NCI-H128 (cell line): ENCODE data around the gene B9D2.

Experiments used
- DNase-seq: peaks from one replicate; lab custom pipeline; 2025; ENCODE audit not compliant: unreplicated experiment; lab: John Stamatoyannopoulos, UW

The B9D2 gene

DNA sequence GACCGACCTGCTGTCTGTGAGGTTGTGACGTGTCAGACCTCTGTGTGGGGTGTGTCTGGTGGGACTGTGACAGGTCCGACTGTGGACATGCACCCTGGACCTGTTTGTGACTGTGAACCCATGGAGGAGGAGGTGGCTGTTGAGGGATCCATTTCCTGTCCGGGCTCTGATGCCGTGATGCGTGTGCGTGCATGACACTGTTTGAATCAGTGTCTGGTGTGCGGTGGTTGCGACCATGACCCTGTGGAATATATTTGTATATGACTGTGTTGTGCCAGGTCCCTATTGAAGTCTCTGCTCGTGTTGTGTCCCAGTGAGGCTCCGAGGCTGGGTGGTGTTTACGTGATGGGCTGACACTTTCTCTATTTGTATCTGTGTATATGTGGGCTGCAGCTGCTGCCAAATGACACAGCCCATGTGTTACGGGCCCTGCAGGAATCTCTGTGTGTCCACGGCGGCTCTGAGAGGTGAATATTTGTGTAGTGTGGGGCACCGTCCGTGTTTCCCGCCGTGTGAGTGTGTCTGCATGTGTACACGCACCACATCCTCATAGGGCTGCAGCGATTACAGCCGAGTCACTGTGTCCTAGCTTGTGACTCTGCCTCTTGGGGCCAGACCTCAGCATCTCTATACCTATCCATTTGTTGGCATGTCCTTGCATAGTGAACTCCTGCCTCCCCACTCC lies 35.6 kb downstream of the B9D2 start:
- no peak for DNase-seq

DNA sequence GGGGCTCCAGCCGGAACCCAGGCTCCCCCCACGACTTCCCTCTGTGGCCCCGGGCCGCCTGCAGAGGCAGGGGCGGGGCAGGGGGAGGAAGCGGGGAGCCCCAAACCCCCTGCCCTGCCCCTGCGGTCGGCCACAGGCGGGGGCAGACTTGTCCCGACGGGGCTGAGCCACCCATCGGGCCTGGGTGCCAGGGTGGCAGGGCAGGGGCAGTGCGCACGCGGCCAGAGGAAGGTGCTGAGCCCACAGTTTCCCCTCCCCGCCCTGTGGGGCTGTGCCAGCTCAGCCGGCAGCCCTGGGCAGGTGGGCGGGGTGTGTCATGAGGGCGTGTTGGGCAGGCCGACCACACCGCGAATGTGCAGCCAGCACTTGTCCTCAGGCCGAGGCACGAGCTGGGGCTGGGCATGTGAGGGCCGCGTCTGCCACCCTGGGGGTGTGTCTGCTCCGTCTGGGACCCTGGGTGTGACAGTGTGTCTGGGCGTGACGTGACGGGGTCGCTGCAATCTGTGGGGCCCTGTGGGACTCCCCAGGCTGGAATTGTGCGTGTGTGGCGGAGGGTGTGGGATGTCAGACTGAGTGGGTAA lies 36.3 kb downstream of the B9D2 start:
- DNase-seq = no peak

DNA sequence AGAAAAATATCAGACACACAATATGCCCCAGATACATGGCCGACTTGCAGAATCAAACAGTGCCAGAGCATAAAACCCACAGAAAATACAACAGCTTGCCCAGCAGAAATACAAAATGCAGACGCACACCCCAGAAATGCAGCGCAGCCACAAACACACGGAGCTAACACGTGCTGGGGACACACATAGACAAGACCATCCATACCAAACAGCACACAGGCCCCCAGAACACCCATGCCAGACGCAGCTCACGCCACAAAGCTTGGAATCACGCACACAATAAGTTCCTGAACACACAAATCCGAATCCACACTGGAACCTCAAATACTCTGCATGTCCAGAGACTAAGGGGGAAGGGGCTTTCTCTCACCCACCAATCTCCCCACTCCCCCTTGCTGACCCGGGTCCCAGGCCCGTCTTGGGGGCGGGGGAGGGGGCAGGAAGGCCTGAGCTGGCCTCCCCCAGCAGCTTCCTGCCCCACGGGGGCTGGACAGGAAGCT lies 36.8 kb downstream of the B9D2 start:
- no peak for DNase-seq

DNA sequence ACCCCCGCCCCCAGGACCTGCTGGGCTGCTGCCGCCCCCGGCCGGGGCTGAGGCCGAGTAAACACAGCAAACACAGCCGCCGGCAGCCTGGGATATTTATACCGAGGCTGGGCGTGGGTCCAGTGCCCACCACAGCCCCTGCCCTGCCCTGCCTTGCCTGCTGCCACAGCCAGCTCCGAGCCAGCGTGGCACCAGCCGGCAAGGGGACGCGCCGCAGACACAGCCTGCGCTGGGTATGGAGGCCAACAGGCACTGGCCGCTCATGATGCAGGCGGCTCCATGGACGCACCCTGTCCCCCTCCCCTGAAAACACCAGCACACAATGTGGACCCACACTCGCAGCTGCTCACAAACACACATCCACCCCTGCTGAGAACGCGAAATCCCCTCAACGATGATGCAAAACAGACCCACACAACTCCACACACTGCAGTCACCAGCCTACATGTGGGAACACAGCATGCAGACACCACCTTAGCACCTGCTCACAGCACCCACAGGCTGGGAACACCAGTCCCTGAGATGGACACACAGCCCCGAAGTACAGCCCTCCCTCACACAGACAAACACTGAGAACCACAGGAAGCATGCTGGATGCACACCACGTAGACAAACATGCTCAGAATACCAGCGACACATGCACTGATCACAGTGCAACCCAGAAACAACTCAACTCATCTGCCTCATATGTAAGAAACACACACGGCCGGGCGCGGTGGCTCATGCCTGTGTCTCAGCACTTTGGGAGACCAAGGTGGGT lies 37.8 kb downstream of the B9D2 start:
- DNase-seq = no peak

DNA sequence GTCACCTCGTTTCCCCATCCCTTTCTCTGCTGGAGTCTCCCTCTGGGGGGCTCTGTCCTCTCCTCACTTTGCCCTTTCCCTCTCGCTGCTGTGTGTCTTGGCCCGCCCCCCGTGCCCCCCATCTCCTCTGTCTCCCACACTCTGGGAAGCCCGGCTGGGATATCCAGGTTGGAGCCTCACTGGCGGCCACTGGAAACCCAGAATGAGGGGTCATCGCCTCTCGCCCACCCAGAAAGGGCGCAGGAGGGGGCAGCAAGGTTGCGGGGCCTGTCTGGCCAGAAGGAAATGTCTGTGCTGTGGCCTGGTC lies 38.4 kb downstream of the B9D2 start:
- no peak for DNase-seq

DNA sequence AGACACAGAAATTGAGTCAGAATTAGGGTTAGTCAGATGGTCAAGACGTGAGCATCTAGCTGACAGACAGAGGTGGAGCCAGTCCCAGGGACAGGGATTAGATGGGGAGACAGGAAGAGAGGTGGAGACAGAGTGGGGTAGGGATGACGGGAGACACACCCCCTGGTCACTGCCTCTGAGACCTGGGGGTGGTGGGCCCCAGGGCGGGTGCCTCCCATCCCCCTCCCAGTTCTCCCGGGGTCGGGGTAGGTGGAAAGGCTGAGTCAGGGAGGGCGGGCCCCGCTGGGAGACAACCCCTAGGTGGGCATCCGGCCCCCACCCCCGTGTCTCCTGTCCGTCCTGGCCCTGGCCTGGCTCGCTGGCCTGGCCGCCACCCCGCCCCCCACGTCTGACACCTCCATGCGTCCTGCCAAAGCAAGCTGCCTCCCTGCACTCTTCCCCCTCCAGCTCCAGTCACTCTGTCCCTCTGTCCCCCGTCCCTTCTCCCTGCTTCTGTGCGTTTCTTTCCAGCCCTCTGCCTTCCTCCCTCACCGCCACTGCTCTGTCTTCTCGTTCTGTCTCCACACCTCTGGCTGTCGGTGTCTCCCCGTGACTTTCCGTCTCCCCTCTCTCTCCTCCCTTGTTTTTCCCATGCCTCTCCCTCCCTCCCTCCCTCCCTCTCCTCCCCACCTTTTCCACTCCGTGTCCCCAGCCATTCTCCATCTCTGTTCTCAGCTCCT lies 38.9 kb downstream of the B9D2 start:
- DNase-seq = no peak

DNA sequence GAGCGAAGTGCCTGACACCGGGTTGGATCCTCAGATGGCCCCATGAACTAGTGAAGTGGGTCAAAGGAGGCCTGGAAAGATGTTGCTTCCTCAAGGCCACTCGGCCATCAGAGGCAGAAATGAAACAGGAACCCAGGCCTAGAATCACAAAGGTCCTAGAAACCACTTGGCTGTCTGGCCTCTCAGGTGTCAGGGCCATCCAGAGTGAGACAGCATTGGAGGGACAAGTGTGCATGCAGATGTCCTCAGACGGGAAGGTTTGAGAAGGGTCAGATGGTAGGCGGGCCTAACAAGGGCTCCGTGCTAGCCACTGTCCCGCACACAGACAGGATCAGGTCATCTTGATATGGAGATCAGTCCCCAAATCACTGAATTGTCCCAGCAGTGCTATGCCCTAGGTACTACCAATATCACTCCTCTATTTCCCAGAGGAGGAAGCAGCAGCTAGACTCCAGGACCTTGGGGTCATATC lies 39.7 kb downstream of the B9D2 start:
- no peak for DNase-seq

DNA sequence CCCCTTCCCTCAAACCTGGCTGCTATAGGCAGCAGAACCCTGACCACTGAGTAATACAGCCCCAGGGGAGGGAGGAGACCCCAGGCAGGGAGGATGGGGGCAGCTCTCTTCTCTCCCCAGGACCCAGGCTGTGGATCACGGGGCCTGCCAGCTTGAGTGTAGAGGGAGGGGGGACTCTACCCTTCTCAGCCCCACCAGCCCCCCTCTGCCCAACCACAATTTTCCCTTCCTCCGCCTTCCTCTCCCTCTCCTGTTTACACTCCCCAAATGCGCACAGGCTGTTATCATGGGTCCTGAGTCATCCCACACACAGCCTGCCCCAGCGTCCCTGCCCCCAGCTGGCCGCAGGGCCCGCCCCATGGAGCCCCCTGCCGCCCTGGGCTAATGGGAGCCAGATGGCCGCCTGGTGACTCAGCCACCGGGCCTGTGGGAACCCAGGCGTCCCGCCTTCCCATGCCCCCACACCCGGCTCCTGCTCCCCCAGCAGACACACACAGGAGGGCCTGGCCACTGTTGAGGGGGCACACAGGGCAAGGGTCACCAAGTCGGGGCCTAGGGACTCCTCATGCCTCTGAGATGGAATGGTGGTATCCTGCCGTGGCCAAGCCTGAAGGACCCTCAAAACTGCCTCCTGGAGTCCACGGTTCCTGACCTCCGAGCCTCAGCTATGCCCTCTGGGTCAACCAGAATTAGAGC lies 40.4 kb downstream of the B9D2 start:
- no peak for DNase-seq

DNA sequence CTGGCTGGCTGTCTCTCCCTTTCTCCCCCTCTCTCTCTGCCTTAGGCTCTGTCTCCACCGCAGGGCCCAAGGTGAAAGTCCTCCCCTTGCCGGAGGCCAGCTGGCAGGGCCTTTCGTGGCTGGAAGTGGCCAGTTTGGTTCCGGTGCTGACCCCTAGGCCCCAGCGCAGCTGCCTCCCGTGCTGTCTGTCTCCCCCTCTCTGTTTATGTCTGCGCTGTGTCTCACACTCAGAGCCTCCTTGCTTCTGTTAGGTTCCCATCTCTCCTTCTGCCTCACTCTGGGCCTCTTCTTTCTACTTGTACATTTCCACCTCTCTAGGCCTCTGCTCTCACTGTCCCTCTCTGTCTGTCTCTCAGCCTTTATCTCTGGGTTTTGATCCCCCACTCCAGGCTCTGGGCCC lies 40.9 kb downstream of the B9D2 start:
- DNase-seq = no peak

DNA sequence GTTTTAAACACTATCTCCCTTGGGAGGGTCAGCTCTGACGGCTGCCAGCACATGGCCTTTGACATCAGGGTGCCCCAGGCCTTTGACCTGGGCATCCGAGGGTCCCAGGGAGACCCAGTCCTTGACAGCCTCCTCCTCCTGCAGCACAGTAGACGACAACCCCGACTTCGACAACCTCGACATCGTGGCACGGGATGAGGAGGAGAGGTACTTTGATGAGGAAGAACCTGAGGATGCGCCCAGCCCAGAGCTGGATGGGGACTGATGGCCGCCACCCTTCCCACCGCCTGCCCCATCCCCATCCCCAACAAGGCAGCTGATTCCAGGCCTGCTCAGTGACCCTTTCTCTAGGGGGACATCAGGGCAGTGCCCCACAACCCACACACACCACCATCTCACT lies 41.5 kb downstream of the B9D2 start:
- DNase-seq = no peak

DNA sequence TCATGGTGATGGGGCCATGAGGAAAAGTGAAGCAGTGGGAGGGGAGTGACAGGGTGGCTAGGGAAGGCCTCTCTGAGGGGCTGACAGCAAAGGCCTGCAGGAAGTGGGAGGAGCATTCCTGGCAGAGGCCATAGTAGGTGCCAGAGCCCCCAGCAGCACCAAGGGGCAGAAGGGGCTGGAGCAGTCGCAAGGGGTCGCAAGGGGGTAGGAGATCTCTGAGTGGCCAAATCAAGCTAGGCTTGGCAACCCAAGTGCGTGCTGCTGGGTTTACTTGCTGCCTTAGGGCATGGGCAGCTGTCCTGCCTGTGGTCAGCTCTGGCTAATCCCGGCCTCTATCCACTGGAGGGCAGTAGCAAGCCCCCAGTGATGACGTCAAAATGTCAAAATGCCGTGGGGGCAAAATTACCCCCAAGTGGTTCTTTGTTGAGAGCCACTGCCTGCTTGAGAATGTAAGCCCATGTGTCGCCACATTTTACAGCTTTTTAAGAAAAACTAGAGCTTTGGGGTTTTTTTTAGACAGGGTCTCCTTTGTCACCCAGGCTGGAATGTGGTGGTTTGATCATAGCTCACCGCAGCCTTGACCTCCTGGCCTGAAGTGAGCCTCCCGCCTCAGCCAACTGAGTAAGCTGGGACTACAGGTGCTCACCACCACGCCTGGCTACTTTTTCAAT lies 42.2 kb downstream of the B9D2 start:
- DNase-seq = no peak

DNA sequence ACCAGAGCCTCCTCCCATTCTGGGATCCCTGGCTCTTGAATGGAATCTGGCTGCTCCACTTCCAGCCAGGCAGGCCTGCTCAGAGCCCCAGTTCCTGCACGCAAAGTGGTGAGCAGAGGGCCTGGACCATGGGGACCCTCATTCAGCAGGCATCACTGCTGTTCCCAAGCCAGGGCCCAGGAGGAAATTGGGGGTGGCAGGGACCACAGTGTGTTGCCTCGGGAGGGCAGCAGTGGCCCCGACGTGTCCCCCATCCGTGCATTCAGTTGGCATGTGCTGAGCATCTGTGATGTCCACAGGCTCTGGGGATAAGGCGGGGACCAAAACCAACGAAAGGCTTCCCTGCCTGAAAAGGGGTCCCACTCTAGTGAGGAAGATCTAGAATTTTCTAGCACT lies 42.7 kb downstream of the B9D2 start:
- no peak for DNase-seq

DNA sequence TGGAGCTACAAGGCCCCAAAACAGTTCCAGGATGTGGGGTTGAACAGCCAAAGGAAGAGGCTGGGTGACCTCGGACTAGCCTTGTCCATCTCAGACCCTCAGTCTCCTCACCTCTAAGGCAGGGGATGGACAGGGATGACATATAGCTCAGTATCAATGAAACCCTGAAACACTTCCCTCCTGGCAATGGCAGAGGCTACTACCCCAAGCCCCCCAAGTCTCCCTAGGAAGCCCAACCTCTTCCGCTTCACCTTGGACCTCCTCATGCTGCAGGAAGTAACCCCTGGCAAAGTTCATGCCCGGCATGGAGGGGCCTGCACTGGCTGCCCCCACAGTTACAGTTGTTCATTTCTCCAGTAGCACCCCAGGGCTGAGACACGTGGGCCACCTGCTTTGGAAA lies 43.4 kb downstream of the B9D2 start:
- no peak for DNase-seq

DNA sequence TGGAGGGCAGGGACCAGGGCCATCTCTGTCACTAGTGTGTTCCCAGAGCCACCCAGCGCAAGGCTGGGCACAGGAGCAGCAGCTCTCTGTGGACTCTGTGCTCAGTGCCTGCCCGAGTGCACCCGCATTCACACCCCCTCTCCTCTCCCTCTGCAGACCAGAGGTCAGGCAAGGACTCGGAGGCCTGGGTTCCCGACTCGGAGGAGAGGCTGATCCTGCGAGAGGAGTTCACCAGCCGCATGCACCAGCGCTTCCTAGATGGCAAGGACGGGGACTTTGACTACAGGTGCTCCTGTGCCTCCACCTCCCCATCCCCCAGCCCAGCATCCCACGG lies 43.8 kb downstream of the B9D2 start:
- DNase-seq = no peak

DNA sequence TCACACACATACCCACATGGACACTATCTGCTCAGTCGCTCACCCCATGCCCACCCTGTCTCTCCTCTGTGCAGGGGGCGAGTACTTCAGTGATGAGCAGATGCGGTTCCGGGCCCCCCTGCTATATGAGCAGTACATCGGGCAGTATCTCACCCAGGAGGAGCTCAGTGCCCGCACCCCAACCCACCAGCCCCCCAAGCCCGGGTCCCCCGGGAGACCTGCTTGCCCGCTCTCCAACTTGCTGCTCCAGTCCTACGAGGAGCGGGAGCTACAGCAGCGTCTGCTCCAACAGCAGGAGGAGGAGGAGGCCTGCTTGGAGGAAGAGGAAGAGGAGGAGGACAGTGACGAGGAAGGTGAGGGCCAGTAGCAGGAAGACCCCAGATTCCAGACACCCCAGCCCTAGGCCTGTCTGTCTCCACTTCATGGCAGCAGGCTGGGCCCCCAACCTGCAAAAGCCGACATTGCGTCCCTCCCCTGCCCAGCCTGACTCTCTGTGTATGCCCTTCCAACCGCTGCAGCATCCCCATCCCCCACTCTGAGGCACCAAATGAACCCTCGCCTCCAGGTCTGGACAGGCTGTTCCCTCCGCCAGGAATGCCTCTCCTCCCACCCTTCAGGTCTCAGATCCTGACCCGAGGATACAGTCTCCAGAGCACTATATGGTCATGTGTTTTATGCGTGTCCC lies 44.3 kb downstream of the B9D2 start:
- no peak for DNase-seq

DNA sequence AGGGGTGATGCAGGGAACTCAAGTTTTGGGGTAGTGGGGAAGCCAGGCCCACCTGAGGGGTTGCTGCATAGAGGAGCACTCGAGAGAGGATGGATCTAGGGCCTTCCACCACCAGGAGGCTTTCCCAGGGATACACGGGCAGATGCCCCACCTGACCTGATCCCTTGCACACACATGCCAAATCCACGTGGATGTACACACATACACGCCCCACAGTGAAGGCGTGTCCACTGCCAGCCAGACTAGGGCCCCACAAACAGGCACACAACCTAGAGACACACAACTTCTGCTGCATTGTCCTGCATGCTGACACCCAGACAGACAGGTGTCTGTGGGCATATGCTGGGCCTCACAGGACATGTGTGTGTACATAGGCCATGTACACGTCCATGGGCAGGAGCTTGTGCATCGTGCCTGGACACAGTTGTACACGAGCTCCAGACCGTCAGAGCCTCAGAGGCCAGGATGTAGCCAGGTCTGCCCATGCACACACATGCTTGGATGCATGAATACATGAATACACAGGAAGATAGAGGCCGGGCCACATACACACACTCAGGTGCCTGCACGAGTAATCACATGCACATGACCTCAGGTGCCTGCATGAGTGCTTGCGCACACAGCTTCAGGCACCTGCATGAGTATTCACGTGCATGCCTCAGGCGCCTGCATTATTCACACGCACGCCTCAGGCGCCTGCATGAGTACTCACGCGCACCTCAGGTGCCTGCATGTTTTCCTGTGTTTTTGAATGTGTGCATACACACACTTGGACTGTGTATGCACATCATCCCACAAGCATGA lies 45.1 kb downstream of the B9D2 start:
- DNase-seq = no peak

DNA sequence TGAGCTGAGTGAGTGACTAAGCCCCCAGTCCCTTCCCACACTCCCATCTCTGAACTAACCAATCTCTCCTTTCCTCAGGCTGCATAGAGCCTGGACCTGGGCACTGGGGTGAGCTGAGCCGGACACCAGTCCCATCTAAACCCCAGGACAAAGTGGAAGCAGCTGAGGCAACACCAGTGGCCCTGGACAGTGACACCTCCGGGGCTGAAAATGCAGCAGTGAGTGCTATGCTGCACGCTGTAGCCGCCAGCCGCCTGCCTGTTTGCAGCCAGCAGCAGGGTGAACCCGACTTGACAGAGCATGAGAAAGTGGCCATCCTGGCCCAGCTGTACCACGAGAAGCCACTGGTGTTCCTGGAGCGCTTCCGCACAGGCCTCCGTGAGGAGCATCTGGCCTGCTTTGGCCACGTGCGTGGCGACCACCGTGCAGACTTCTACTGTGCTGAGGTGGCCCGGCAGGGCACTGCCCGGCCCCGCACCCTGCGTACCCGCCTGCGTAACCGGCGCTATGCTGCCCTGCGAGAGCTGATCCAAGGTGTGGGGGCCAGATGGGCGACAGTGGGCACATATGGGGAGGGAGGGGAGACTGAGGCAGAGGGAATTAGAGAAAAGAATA lies 47.5 kb downstream of the B9D2 start:
- no peak for DNase-seq

DNA sequence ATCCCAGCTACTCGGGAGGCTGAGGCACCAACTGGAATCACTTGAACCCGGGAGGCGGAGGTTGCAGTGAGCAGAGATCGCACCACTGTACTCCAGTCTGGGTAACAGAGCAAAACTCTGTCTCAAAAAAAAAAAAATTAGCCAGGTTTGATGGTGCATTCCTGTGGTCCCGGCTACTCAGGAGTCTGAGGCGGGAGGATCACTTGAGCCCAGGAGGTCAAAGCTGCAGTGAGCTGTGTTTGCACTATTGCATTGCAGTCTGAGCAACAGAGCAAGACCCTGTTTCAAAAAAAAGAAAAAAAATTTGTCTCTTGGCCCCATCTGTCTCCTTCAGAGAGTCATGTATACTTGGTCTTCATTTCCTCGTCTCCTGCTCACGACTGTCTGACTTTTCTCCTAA lies 52.3 kb downstream of the B9D2 start:
- no peak for DNase-seq

DNA sequence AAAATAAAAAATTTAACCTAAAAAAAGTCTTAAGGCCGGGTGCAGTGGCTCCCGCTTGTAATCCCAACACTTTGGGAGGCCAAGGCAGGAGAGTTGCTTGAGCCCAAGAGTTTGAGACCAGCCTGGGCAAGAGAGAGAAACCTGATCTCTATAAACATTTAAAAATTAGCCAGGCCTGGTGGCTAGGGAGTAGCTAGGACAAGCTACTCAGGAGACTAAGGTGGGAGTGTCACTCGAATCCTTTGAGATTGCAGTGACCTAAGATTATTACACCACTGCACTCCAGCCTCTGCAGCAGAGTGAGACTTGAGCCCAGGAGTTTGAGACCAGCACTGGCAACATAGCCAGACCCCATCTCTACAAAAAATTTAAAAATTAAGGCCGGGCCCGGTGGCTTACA lies 52.9 kb downstream of the B9D2 start:
- DNase-seq = no peak
